ENCODE measurements around the gene NUDCD3. TPM values are rescaled to one million over a fixed set of nuclear protein-coding genes. Genes with fewer than 3 reads are reported as not detected.
A peak's percentile ranks its signal among the peaks of the same experiment; 100 is the strongest.

Gene NUDCD3
- total RNA-seq, 1 donor, result 47.1 TPM

DNA sequence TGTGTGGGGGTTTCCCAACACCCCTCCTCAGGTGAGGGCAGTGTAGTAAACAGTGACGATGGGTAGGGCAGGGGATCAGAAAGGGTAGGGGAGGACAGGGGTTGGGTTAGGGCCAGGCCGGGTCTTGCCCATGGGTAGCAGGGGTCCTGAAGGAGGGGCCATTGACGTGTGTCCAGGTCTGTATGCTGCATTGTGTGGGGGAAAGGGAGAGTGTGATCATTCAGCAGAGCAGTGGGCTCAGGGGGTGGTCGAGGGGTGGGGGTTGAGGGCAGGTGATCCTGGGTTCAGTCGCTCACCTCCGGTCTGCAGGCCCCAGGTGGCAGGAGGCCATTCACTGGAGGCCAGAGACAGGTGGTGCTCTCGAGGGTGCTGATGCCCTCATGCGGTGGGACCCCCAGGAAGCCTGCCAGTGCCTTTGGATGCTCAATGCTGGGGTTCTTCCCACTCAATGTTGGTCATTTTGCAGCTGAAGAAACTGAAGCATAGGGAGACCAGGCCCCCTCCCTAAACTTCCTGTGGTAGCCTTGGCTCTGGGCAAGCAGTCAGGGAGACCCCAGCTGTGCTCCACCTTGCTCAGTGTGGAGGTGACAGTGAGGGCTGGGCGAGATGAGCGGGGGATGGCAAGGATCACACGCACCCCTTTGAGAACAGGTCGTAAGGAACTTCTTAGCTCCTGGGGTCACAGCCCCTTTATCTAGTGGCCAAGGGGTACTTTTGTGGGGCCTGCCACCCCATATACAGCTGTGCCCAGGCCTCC is 116.3 kb downstream of the NUDCD3 start:
- DNase-seq (ENCODE audit: low read depth), result no peak
- TF ChIP-seq, protein P1, sequence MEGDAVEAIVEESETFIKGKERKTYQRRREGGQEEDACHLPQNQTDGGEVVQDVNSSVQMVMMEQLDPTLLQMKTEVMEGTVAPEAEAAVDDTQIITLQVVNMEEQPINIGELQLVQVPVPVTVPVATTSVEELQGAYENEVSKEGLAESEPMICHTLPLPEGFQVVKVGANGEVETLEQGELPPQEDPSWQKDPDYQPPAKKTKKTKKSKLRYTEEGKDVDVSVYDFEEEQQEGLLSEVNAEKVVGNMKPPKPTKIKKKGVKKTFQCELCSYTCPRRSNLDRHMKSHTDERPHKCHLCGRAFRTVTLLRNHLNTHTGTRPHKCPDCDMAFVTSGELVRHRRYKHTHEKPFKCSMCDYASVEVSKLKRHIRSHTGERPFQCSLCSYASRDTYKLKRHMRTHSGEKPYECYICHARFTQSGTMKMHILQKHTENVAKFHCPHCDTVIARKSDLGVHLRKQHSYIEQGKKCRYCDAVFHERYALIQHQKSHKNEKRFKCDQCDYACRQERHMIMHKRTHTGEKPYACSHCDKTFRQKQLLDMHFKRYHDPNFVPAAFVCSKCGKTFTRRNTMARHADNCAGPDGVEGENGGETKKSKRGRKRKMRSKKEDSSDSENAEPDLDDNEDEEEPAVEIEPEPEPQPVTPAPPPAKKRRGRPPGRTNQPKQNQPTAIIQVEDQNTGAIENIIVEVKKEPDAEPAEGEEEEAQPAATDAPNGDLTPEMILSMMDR (IDR thresholded peaks at IDR 0.05; ENCODE audit: insufficient read depth, low read length), result no peak
- no peak overlapping the region for H3K4me3 ChIP-seq (ENCODE audit: low read depth, low read length)

DNA sequence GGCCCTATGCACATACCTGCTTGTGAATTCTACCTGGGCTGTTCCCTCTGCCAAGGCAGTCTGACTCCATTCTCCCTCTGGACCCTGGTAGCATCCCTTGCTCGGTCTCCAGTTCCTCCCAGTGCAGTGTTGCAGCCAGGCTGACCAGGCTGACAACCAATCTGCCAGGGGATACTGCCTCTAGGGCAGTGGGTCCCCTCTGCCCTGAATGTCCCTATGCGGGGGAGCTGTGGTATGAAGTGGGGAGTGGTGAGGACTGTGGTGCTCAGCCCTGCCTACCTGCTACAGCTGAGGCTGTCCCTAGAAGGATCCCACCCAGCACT is 117.1 kb downstream of the NUDCD3 start:
- DNase-seq (ENCODE audit: low read depth), result no peak
- no peak overlapping the region for H3K4me3 ChIP-seq (ENCODE audit: low read depth, low read length)
- TF ChIP-seq, protein P1 (IDR thresholded peaks at IDR 0.05; ENCODE audit: insufficient read depth, low read length), result no peak

DNA sequence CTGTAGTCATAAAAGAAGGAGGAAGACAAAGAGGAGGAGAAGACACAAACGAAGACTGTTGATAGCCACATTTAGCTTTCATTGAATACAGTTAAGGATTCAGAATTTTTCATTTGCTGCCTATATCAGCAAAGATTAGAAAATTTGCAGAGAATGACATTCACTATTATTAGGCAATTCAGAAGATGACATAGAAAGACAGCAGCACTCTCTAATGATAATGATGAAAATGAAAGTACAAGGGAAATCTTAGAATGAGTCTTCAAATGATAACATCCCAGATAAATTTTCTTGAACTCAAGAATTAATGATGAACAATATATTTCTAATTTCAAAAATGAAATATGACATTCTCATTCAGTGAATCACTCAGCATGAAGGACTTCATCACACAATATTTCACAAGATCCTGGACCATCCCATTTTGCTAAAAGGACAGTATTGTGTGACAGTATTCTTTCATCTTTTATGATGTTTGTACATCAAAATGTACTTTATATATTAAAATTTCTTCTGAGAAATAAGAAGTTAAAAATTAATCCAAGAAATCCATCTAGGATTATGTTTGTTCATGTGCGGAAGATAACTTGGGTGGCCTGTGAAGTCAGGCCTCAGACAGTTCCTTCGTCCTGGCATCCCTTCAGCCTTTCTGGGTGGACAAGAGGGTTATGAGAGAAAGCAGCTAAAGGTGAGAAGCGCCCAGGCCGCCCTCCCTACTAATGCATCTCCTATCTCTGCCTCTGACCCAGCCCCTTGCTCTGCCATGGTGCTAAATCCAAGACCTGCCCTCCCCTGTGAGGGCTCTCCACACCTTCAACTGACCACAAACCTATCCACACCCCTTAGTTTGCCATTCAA is 117.7 kb downstream of the NUDCD3 start:
- no peak for DNase-seq (ENCODE audit: low read depth)
- TF ChIP-seq, protein P1 (IDR thresholded peaks at IDR 0.05; ENCODE audit: insufficient read depth, low read length), result no peak
- H3K4me3 ChIP-seq (ENCODE audit: low read depth, low read length), result no peak overlapping the region

DNA sequence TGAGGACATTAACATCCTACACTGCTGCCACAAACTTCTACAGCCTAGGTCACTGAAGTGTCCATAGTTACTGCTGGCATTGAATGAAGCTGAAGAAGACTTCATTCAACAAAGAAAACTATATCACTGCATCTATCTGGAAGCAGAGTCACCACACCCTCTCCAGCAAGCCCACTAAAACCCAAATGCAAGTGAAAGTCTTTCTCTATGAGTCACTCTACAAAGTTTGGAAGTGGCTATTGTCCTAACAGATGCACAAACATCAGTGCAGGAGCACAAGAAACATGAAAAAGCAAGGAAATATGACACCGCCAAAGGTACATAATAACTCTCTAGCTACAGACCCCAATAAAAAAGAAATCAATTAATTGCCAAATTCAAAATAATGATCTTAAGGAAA is 121.6 kb downstream of the NUDCD3 start:
- no peak overlapping the region for H3K4me3 ChIP-seq (ENCODE audit: low read depth, low read length)
- DNase-seq (ENCODE audit: low read depth), result peak; percentile 45
- TF ChIP-seq, protein P1 (IDR thresholded peaks at IDR 0.05; ENCODE audit: insufficient read depth, low read length), result no peak

DNA sequence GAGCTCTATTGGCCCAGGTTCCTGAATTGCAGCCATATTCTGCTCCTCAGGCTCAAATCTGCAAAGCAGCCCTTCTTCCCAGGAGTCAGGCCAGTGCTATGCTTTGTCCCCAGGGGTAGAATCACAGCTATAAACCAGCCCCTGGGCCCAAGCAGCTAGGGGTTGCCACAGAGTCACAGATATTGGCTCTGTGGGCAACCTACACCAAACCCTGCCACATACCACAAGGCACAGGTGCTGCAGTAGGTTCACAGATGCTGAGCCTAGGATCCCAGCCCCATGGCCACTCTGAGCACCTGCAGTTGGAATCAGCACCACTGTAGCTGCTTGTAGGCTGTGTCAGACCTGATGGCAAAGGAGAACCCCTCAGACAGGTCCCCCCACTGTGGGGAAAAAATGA is 122.0 kb downstream of the NUDCD3 start:
- no peak overlapping the region for H3K4me3 ChIP-seq (ENCODE audit: low read depth, low read length)
- TF ChIP-seq, protein P1 (IDR thresholded peaks at IDR 0.05; ENCODE audit: insufficient read depth, low read length), result no peak
- no peak for DNase-seq (ENCODE audit: low read depth)

DNA sequence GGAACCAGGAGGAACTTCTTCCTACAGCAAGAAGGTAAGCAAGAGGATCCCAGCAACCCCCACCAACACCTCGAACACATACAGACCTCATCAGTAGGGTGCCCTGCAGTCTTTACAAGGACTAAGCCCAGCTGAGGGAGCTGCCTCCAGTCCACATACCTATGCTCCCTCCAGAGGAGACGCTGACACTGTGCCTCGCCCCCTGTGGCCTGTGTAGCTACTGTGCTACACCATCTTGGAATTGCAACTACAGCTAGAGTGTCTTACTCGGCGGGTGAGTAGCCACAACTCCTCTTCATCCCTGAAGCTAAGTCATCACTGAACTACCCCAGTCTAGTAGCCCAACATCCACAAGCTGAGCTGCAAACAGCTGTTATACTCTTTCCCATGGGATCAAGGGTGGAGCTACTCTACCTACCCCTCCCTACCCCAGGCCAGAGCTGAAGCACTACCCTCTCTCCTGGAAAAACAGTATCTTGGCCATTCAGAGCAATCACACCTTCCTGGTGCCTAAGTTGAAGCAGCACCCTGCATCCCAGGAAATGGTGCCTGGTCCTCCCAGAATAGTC is 122.9 kb downstream of the NUDCD3 start:
- no peak overlapping the region for H3K4me3 ChIP-seq (ENCODE audit: low read depth, low read length)
- DNase-seq (ENCODE audit: low read depth), result no peak
- TF ChIP-seq, protein P1 (IDR thresholded peaks at IDR 0.05; ENCODE audit: insufficient read depth, low read length), result no peak
